AG20443 (cell line): Measurements from ENCODE around the gene GAB1.

Experiments
- DNase-seq: peaks from one replicate; pipeline ENCODE4 v3.0.0; 2012; ENCODE audit warnings: low spot score, mixed read lengths

Gene GAB1

GRCh38 chr4:143358923-143359643 lies 22.4 kb downstream of the GAB1 start:
- DNase-seq: peak; percentile 24

GRCh38 chr4:143359644-143360193 lies 23.0 kb downstream of the GAB1 start:
- DNase-seq: no peak

GRCh38 chr4:143360838-143361625 lies 24.4 kb downstream of the GAB1 start:
- peak; percentile 40 for DNase-seq

GRCh38 chr4:143362349-143363046 lies 25.8 kb downstream of the GAB1 start:
- no peak for DNase-seq

GRCh38 chr4:143363332-143363731 lies 26.7 kb downstream of the GAB1 start:
- no peak for DNase-seq

- DNase-seq: no peak
These were observed 27.4 kb downstream of the GAB1 start for GRCh38 chr4:143364063-143364462.

GRCh38 chr4:143367863-143368262 lies 31.2 kb downstream of the GAB1 start:
- DNase-seq: no peak

- DNase-seq: no peak
These were observed 32.9 kb downstream of the GAB1 start for GRCh38 chr4:143369552-143369951.

GRCh38 chr4:143372093-143372915 lies 35.6 kb downstream of the GAB1 start:
- no peak for DNase-seq

GRCh38 chr4:143374255-143374654 lies 37.6 kb downstream of the GAB1 start:
- DNase-seq: no peak

GRCh38 chr4:143374771-143375170 lies 38.1 kb downstream of the GAB1 start:
- no peak for DNase-seq

- peak; percentile 26 for DNase-seq
These were observed 38.8 kb downstream of the GAB1 start for GRCh38 chr4:143375326-143376073.

GRCh38 chr4:143377611-143378099 lies 41.0 kb downstream of the GAB1 start:
- DNase-seq: no peak

- no peak for DNase-seq
These were observed 44.0 kb downstream of the GAB1 start for GRCh38 chr4:143380629-143381028.

GRCh38 chr4:143381189-143382118 lies 44.8 kb downstream of the GAB1 start:
- DNase-seq: peak; percentile 68

- no peak for DNase-seq
These were observed 45.9 kb downstream of the GAB1 start for GRCh38 chr4:143382596-143382995.

GRCh38 chr4:143383005-143383574 lies 46.4 kb downstream of the GAB1 start:
- DNase-seq: no peak

GRCh38 chr4:143384381-143384994 lies 47.8 kb downstream of the GAB1 start:
- peak; percentile 68 for DNase-seq

GRCh38 chr4:143386812-143387211 lies 50.1 kb downstream of the GAB1 start:
- no peak for DNase-seq
